Endothelial cell of umbilical vein (primary cell): ENCODE measurements around the gene OR52M1. TPM values are rescaled to one million over a fixed set of nuclear protein-coding genes. Genes with fewer than 3 reads are reported as not detected.

Source experiments
- BruUV-seq: library from RNA; stranded (reverse); fragments of 400-500 nt; replicated peaks from 2 replicates; lab custom pipeline; 2021; lab: Mats Ljungman, UMichigan
- CTCF ChIA-PET: fragments of 300-600, 350-600 bp; sonication (Branson Sonifier 250); formaldehyde crosslinking; loops from one replicate; lab custom pipeline; 2021; ENCODE audit warnings: antibody characterized with exemption, inconsistent platforms; lab: Charles Lee
- POLR2A ChIA-PET: fragments of 300-600, 350-600 bp; sonication (Branson Sonifier 250); formaldehyde crosslinking; loops from one replicate; lab custom pipeline; 2021; ENCODE audit warnings: antibody characterized with exemption, inconsistent platforms; lab: Charles Lee
- DNase-seq: peaks from one replicate; pipeline ENCODE4 v3.0.0-alpha.2; 2011; ENCODE audit warnings: low read depth, low spot score
- FAIRE-seq: peaks from 2 replicates; lab custom pipeline; 2011; peaks lifted over from hg19 to GRCh38; lab: Jason Lieb, UNC
- H2AFZ ChIP-seq: 2 replicates; pipeline ENCODE4 v1.6.0; 2012; ENCODE audit warnings: low read depth, low read length, control low read depth, inconsistent platforms
- H3K27ac ChIP-seq: 2 replicates; pipeline ENCODE4 v1.5.1; 2011; ENCODE audit warnings: low read depth, mild to moderate bottlenecking, control low read depth, low read length, moderate library complexity; ENCODE audit not compliant: insufficient read depth
- H3K27me3 ChIP-seq, 2 experiments: 2 replicates each; pipeline versions ENCODE4 v1.6.0 to v1.6.1; 2011; ENCODE audit warnings: low read length in 2 of 2, mixed read lengths in 1 of 2; ENCODE audit not compliant: control insufficient read depth in 2 of 2, insufficient read depth in 2 of 2
- H3K36me3 ChIP-seq, 2 experiments: 2 replicates in 1 of 2; 3 replicates in 1 of 2; pipeline ENCODE4 v1.5.1; 2011; ENCODE audit warnings: low read length in 2 of 2, mild to moderate bottlenecking in 1 of 2, moderate library complexity in 1 of 2; ENCODE audit not compliant: control insufficient read depth in 2 of 2, insufficient read depth in 2 of 2; ENCODE audit errors: extremely low read depth in 1 of 2
- H3K4me1 ChIP-seq: 3 replicates; pipeline ENCODE4 v1.5.1; 2011; ENCODE audit warnings: mild to moderate bottlenecking, low read length; ENCODE audit not compliant: control insufficient read depth, insufficient read depth; ENCODE audit errors: extremely low read depth
- H3K4me2 ChIP-seq: 2 replicates; pipeline ENCODE4 v1.6.1; 2011; ENCODE audit warnings: low read length, control low read depth, mixed read lengths; ENCODE audit not compliant: insufficient read depth
- H3K4me3 ChIP-seq, 3 experiments: fragments of 200-600 bp in 1 of 3; sonication (generic), shearing (Covaris generic) in 1 of 3; replicated peaks in 1 of 3; 2 replicates each; pipeline ENCODE4 v1.5.1; 2011 to 2016; ENCODE audit warnings: control low read depth in 3 of 3, low read length in 3 of 3, mild to moderate bottlenecking in 2 of 3, inconsistent platforms in 1 of 3, low read depth in 1 of 3, moderate library complexity in 1 of 3; ENCODE audit not compliant: insufficient read depth in 1 of 3
- H3K79me2 ChIP-seq: 2 replicates; pipeline ENCODE4 v1.6.0; 2012; ENCODE audit warnings: low read length, inconsistent platforms; ENCODE audit not compliant: control insufficient read depth, insufficient read depth
- H3K9ac ChIP-seq: replicated peaks from 2 replicates; pipeline ENCODE3; 2011; ENCODE audit warnings: low read length, control low read depth; ENCODE audit not compliant: insufficient read depth; ENCODE audit errors: extremely low read depth
- H3K9me1 ChIP-seq: replicated peaks from 3 replicates; pipeline ENCODE4 v1.6.0; 2011; ENCODE audit warnings: mild to moderate bottlenecking, low read length; ENCODE audit not compliant: control insufficient read depth, insufficient read depth; ENCODE audit errors: extremely low read depth
- H3K9me3 ChIP-seq: replicated peaks from 2 replicates; pipeline ENCODE4 v1.5.1; 2012; ENCODE audit warnings: low read length, inconsistent platforms; ENCODE audit not compliant: control insufficient read depth, insufficient read depth
- H4K20me1 ChIP-seq: replicated peaks from 2 replicates; pipeline ENCODE3; 2011; ENCODE audit warnings: mild to moderate bottlenecking, low read length; ENCODE audit not compliant: control insufficient read depth, insufficient read depth; ENCODE audit errors: extremely low read depth
- CTCF ChIP-seq, 2 donors: IDR thresholded peaks; 1 replicate in 1 of 2; 2 replicates in 1 of 2; pipeline ENCODE4 v1.5.1; 2011; ENCODE audit warnings: low read length in 2 of 2, mild to moderate bottlenecking in 2 of 2, moderate library complexity in 2 of 2, control low read depth in 1 of 2, inconsistent platforms in 1 of 2, low read depth in 1 of 2; ENCODE audit not compliant: insufficient read depth in 1 of 2; ENCODE audit errors: extremely low read depth in 1 of 2
- EZH2 ChIP-seq: IDR thresholded peaks from 2 replicates; pipeline ENCODE4 v1.6.1; 2012; ENCODE audit warnings: borderline replicate concordance, low read depth, mild to moderate bottlenecking, moderate library complexity, low read length, inconsistent platforms; ENCODE audit not compliant: severe bottlenecking
- FOS ChIP-seq: IDR thresholded peaks from 2 replicates; pipeline ENCODE4 v1.6.1; 2011; ENCODE audit warnings: mild to moderate bottlenecking, low read length, moderate library complexity, borderline replicate concordance; ENCODE audit not compliant: insufficient read depth
- GATA2 ChIP-seq: IDR thresholded peaks from 2 replicates; pipeline ENCODE4 v1.7.0; 2011; ENCODE audit warnings: low read depth, mild to moderate bottlenecking, moderate library complexity, mixed read lengths, low read length; ENCODE audit not compliant: insufficient read length, insufficient read depth
- JUN ChIP-seq: IDR thresholded peaks from 2 replicates; pipeline ENCODE4 v1.6.1; 2011; ENCODE audit warnings: borderline replicate concordance, low read depth; ENCODE audit not compliant: insufficient read length, insufficient read depth
- MAX ChIP-seq: IDR thresholded peaks from 2 replicates; pipeline ENCODE4 v1.6.1; 2011; ENCODE audit not compliant: insufficient read depth, insufficient read length
- MYC ChIP-seq: IDR thresholded peaks from one replicate; pipeline ENCODE4 v1.6.1; 2011; ENCODE audit warnings: mild to moderate bottlenecking, low read depth, low read length
- POLR2A ChIP-seq: IDR thresholded peaks from 2 replicates; pipeline ENCODE4 v1.6.1; 2012; ENCODE audit warnings: low read depth, mild to moderate bottlenecking, control low read depth, low read length
- POLR2AphosphoS5 ChIP-seq: IDR thresholded peaks from 2 replicates; pipeline ENCODE4 v1.6.1; 2012; ENCODE audit warnings: low read depth, mild to moderate bottlenecking, control low read depth, low read length, moderate library complexity; ENCODE audit not compliant: insufficient read depth
- dilution Hi-C: fragments of 300-500 bp; cut with MboI; formaldehyde crosslinking; loops from one replicate; pipeline ENCODE4 v1.15.0; 2019; ENCODE audit warnings: low sequenced_read_pairs; ENCODE audit not compliant: extremely low pct_ligation_motif_present
- intact Hi-C: fragments of 100-400 bp; cut with micrococcal nuclease; formaldehyde crosslinking; loops from one replicate; pipeline ENCODE4 v1.10.0; 2022
- polyA plus RNA-seq, 4 experiments: library from polyadenylated mRNA; depleted of rRNA in 3 of 4; stranded (reverse) in 3 of 4; unstranded in 1 of 4; fragments of >200 nt; gene quantifications; 2 replicates each; pipeline versions ENCODE4 v1.2.1 to v1.2.3, GENCODE V29; 2011 to 2012; ENCODE audit warnings: missing spikeins in 1 of 4
- total RNA-seq: library from RNA; stranded (reverse); gene quantifications from 2 replicates; pipeline ENCODE4 v1.2.3, GENCODE V29; 2021

Gene OR52M1
- total and polyA plus RNA-seq, 2 donors (not counting 3 experiments of a cell fraction or from before 2014, with no cell fraction given), result not detected

GRCh38 chr11:4569075-4569474 lies 24.1 kb downstream of the OR52M1 start:
- H3K9me1 ChIP-seq, result no peaks in the 10 kb centered on the region
- H3K36me3 ChIP-seq, result no peaks in the 10 kb centered on the region
- no peak overlapping the region for H3K4me2 ChIP-seq
- H4K20me1 ChIP-seq, result no peaks in the 10 kb centered on the region
- no peak overlapping the region for H3K9ac ChIP-seq
- dilution Hi-C loops (no loop called here), intact Hi-C loops (no loop called here)
- H3K79me2 ChIP-seq, result no peaks in the 10 kb centered on the region
- no peak for TF ChIP-seq JUN
- no peak for TF ChIP-seq MYC
- TF ChIP-seq POLR2A, result no peak
- no peak for TF ChIP-seq POLR2AphosphoS5
- no peak for TF ChIP-seq GATA2
- TF ChIP-seq EZH2, result no peak
- no peak for TF ChIP-seq FOS
- no peak for TF ChIP-seq MAX
- no peak for TF ChIP-seq CTCF (IDR thresholded peaks at IDR 0.05; ENCODE audit: extremely low read depth in 1 of 2, insufficient read depth in 1 of 2, low read depth in 1 of 2, low read length in 2 of 2)
- H2AFZ ChIP-seq, result no peak overlapping the region
- no TSS peak for BruUV-seq
- no peaks in the 10 kb centered on the region for H3K27me3 ChIP-seq
- H3K4me1 ChIP-seq, result no peaks in the 10 kb centered on the region
- FAIRE-seq (no peak), DNase-seq (no peak)
- CTCF ChIA-PET, result no interaction called here
- no peak overlapping the region for H3K4me3 ChIP-seq
- no peak overlapping the region for H3K27ac ChIP-seq
- H3K9me3 ChIP-seq, result no peaks in the 10 kb centered on the region
- POLR2A ChIA-PET, result no interaction called here
